WTC11 (cell line): ENCODE measurements around the gene AMBP. TPM values are rescaled to one million over a fixed set of nuclear protein-coding genes. Genes with fewer than 3 reads are reported as not detected.

ENCODE experiments used
- ATAC-seq: fragments of 200-7000 bp; cut with Tn5 transposase; 2 replicates; pipeline ENCODE4 v1.10.0; 2021; ENCODE audit warnings: mild to moderate bottlenecking, moderate library complexity
- CTCF ChIA-PET: fragments of 300-600 bp; sonication (Branson Sonifier 250); formaldehyde crosslinking; loops from one replicate; lab custom pipeline; 2021; ENCODE audit warnings: antibody characterized with exemption; lab: Charles Lee
- POLR2A ChIA-PET: fragments of 350-600 bp; sonication (Branson Sonifier 250); formaldehyde crosslinking; loops from one replicate; lab custom pipeline; 2021; ENCODE audit warnings: antibody characterized with exemption; lab: Charles Lee
- DNase-seq: peaks from one replicate; pipeline ENCODE4 v3.0.0; 2021; ENCODE audit warnings: low spot score
- H3K27ac Mint-ChIP-seq: 2 replicates; pipeline ENCODE4 v1.8.0; 2021; ENCODE audit warnings: mixed read lengths
- H3K27me3 Mint-ChIP-seq: 2 replicates; pipeline ENCODE4 v1.8.0; 2021; ENCODE audit warnings: low read depth, mild to moderate bottlenecking, moderate library complexity, mixed read lengths
- H3K36me3 Mint-ChIP-seq: 2 replicates; pipeline ENCODE4 v1.8.0; 2021; ENCODE audit warnings: mixed read lengths
- H3K4me1 Mint-ChIP-seq: 2 replicates; pipeline ENCODE4 v1.8.0; 2022; ENCODE audit warnings: mixed read lengths
- H3K4me3 Mint-ChIP-seq: 2 replicates; pipeline ENCODE4 v1.8.0; 2021; ENCODE audit warnings: mild to moderate bottlenecking, moderate library complexity, mixed read lengths
- H3K9me3 Mint-ChIP-seq: 2 replicates; pipeline ENCODE4 v1.8.0; 2021; ENCODE audit warnings: mixed read lengths
- AFF4 ChIP-seq: sonication (generic); formaldehyde crosslinking; IDR thresholded peaks from 2 replicates; pipeline ENCODE4 v1.8.1; 2023; ENCODE audit warnings: mild to moderate bottlenecking, missing genetic modification reagents, borderline replicate concordance
- CREB1 ChIP-seq: sonication (generic); formaldehyde crosslinking; IDR thresholded peaks from 2 replicates; pipeline ENCODE4 v1.8.0; 2023; ENCODE audit warnings: mild to moderate bottlenecking, missing genetic modification reagents
- CREM ChIP-seq: sonication (generic); formaldehyde crosslinking; IDR thresholded peaks from 2 replicates; pipeline ENCODE4 v1.8.1; 2022; ENCODE audit warnings: mild to moderate bottlenecking, missing genetic modification reagents, moderate library complexity
- E2F4 ChIP-seq: sonication (generic); formaldehyde crosslinking; IDR thresholded peaks from 2 replicates; pipeline ENCODE4 v1.8.1; 2022; ENCODE audit warnings: low read depth, mild to moderate bottlenecking, moderate library complexity, missing genetic modification reagents, borderline replicate concordance
- EMX1 ChIP-seq: fragments of 250-450 bp; sonication (Bioruptor Pico); IDR thresholded peaks from 2 replicates; pipeline ENCODE4 v1.8.0; 2021; ENCODE audit warnings: mild to moderate bottlenecking
- GABPB1 ChIP-seq: sonication (generic); formaldehyde crosslinking; IDR thresholded peaks from 2 replicates; pipeline ENCODE4 v1.8.1; 2023; ENCODE audit warnings: mild to moderate bottlenecking, missing genetic modification reagents
- GRHL2 ChIP-seq: fragments of 250-450 bp; sonication (Bioruptor Pico); IDR thresholded peaks from 2 replicates; pipeline ENCODE4 v1.8.0; 2022; ENCODE audit warnings: mild to moderate bottlenecking, moderate library complexity; ENCODE audit not compliant: insufficient replicate concordance, severe bottlenecking
- JUN ChIP-seq: sonication (generic); formaldehyde crosslinking; IDR thresholded peaks from 2 replicates; pipeline ENCODE4 v1.8.0; 2023; ENCODE audit warnings: mild to moderate bottlenecking, missing genetic modification reagents
- MYBL2 ChIP-seq: sonication (generic); formaldehyde crosslinking; IDR thresholded peaks from 2 replicates; pipeline ENCODE4 v1.8.1; 2023; ENCODE audit warnings: mild to moderate bottlenecking, moderate library complexity, missing genetic modification reagents
- NFATC4 ChIP-seq: fragments of 250-450 bp; sonication (Bioruptor Pico); IDR thresholded peaks from 2 replicates; pipeline ENCODE4 v1.9.0; 2021; ENCODE audit warnings: mild to moderate bottlenecking
- NR1H2 ChIP-seq: sonication (generic); formaldehyde crosslinking; IDR thresholded peaks from 2 replicates; pipeline ENCODE4 v1.9.0; 2021; ENCODE audit warnings: mild to moderate bottlenecking, moderate library complexity, missing genetic modification reagents
- NR2C2 ChIP-seq: sonication (generic); formaldehyde crosslinking; IDR thresholded peaks from 2 replicates; pipeline ENCODE4 v1.8.0; 2022; ENCODE audit warnings: mild to moderate bottlenecking, missing genetic modification reagents
- PRDM15 ChIP-seq: sonication (generic); formaldehyde crosslinking; IDR thresholded peaks from 2 replicates; pipeline ENCODE4 v1.8.0; 2022; ENCODE audit warnings: missing genetic modification reagents
- PREB ChIP-seq: sonication (generic); formaldehyde crosslinking; IDR thresholded peaks from 2 replicates; pipeline ENCODE4 v1.8.1; 2022; ENCODE audit warnings: mild to moderate bottlenecking, missing genetic modification reagents, moderate library complexity, borderline replicate concordance
- TP53 ChIP-seq: sonication (generic); formaldehyde crosslinking; IDR thresholded peaks from 2 replicates; pipeline ENCODE4 v1.8.1; 2023; ENCODE audit warnings: mild to moderate bottlenecking, missing genetic modification reagents
- USF1 ChIP-seq: sonication (generic); formaldehyde crosslinking; IDR thresholded peaks from 2 replicates; pipeline ENCODE4 v1.8.0; 2022; ENCODE audit warnings: mild to moderate bottlenecking, missing genetic modification reagents
- USF2 ChIP-seq: sonication (generic); formaldehyde crosslinking; IDR thresholded peaks from 2 replicates; pipeline ENCODE4 v1.8.1; 2023; ENCODE audit warnings: mild to moderate bottlenecking, missing genetic modification reagents, moderate library complexity
- ZNF281 ChIP-seq: sonication (generic); formaldehyde crosslinking; IDR thresholded peaks from 2 replicates; pipeline ENCODE4 v1.8.0; 2023; ENCODE audit warnings: mild to moderate bottlenecking, missing genetic modification reagents
- ZNF317 ChIP-seq: sonication (generic); formaldehyde crosslinking; IDR thresholded peaks from 2 replicates; pipeline ENCODE4 v1.8.1; 2023; ENCODE audit warnings: low read depth, mild to moderate bottlenecking, moderate library complexity, missing genetic modification reagents, borderline replicate concordance
- ZNF671 ChIP-seq: fragments of 250-450 bp; sonication (Bioruptor Pico); IDR thresholded peaks from 2 replicates; pipeline ENCODE4 v1.8.0; 2021; ENCODE audit warnings: mild to moderate bottlenecking
- total RNA-seq: library from RNA; stranded (reverse); gene quantifications from 3 replicates; pipeline ENCODE4 v1.2.3, GENCODE V29; 2021

Gene AMBP
- total RNA-seq, 1 experiment from 2014 or later: 3.3 TPM

- CTCF ChIA-PET: interaction anchor here (0.7 to 5.2 kb wide), 66 partner anchors 9 to 300 kb away, joined by 3 to 232 read pairs (median 6); partner anchors contain the start of genes AMBP, COL27A1 and KIF12
- Mint-ChIP-seq H3K4me1 (peaks cover 10% of the 10 kb centered on the region), H3K9me3 (peaks cover 3% of the 10 kb centered on the region), H3K27ac (no peak overlapping the region), H3K4me3 (no peak overlapping the region)
- POLR2A ChIA-PET: interaction anchor here (1.0 kb wide), 4 partner anchors 8 to 164 kb away, joined by 3 to 5 read pairs (median 4); partner anchors contain the start of genes COL27A1 and KIF12
- ATAC-seq (no peak), DNase-seq (no peak)
- TF ChIP-seq EMX1 (no peak), NR2C2 (no peak), GRHL2 (CRISPR knock-in tag) (no peak)
- TF ChIP-seq, all 79 proteins: peak for 0
- H3K27me3 Mint-ChIP-seq: peaks cover 84% of the 10 kb centered on the region
- H3K36me3 Mint-ChIP-seq: peaks cover 3% of the 10 kb centered on the region; the same call in 1 of the 2 replicates
Measured at GRCh38 chr9:114107286-114108001, 29.3 kb upstream of the AMBP start.

- POLR2A ChIA-PET: no interaction called here
- H3K4me1 Mint-ChIP-seq: peaks cover 12% of the 10 kb centered on the region
- CTCF ChIA-PET: no interaction called here
- TF ChIP-seq PREB (CRISPR knock-in tag): no peak
- no peak for TF ChIP-seq ZNF317 (CRISPR knock-in tag)
- no peak for TF ChIP-seq USF2 (CRISPR knock-in tag)
- TF ChIP-seq CREB1 (CRISPR knock-in tag): no peak
- no peak for TF ChIP-seq TP53 (CRISPR knock-in tag)
- TF ChIP-seq ZNF281 (CRISPR knock-in tag): no peak
- no peak for TF ChIP-seq E2F4 (CRISPR knock-in tag)
- no peak for TF ChIP-seq USF1 (CRISPR knock-in tag)
- no peak for TF ChIP-seq NFATC4
- TF ChIP-seq AFF4 (CRISPR knock-in tag): no peak
- no peak for TF ChIP-seq NR1H2
- no peak for TF ChIP-seq GABPB1 (CRISPR knock-in tag)
- TF ChIP-seq ZNF671 (CRISPR knock-in tag): no peak
- TF ChIP-seq JUN (CRISPR knock-in tag): no peak
- TF ChIP-seq PRDM15 (CRISPR knock-in tag): no peak
- TF ChIP-seq MYBL2: no peak
- TF ChIP-seq CREM: no peak
- no peak for DNase-seq
- H3K36me3 Mint-ChIP-seq: peaks cover 6% of the 10 kb centered on the region
- no peak for ATAC-seq
- H3K9me3 Mint-ChIP-seq: peaks cover 11% of the 10 kb centered on the region
- H3K27ac Mint-ChIP-seq: no peak overlapping the region
- H3K27me3 Mint-ChIP-seq: peaks cover 85% of the 10 kb centered on the region
- H3K4me3 Mint-ChIP-seq: no peak overlapping the region
Measured at GRCh38 chr9:114105236-114105635, 27.1 kb upstream of the AMBP start.
